K562 (cell line): ENCODE results near the gene FAM184B. TPM values are rescaled to one million over a fixed set of nuclear protein-coding genes. Genes with fewer than 3 reads are reported as not detected.

Experiments used
- ATF4 ChIP-seq: fragments of 450-650 bp; formaldehyde crosslinking; IDR thresholded peaks from 2 replicates; pipeline ENCODE4 v1.4.0; 2022; ENCODE audit warnings: mild to moderate bottlenecking, moderate library complexity
- DIDO1 ChIP-seq: fragments of 450-650 bp; IDR thresholded peaks from 2 replicates; pipeline ENCODE4 v1.6.1; 2016; ENCODE audit warnings: low read depth, missing biosample characterization, missing genetic modification characterization
- GTF2F1 ChIP-seq: IDR thresholded peaks from 2 replicates; pipeline ENCODE4 v1.6.1; 2011; ENCODE audit warnings: low read depth, low read length, improper control_type of control experiment
- HDAC3 ChIP-seq: fragments of 450-650 bp; IDR thresholded peaks from 2 replicates; pipeline ENCODE4 v1.6.1; 2018; ENCODE audit warnings: borderline replicate concordance, mild to moderate bottlenecking, moderate library complexity; ENCODE audit not compliant: partially characterized antibody
- HNRNPK ChIP-seq: fragments of 200-400 bp; formaldehyde crosslinking; IDR thresholded peaks from one replicate; pipeline ENCODE4 v1.6.1; 2018; ENCODE audit warnings: mild to moderate bottlenecking, low read depth, low read length; ENCODE audit not compliant: poor library complexity, severe bottlenecking
- JUN ChIP-seq, 2 experiments: sonication (generic) in 1 of 2; formaldehyde crosslinking in 1 of 2; IDR thresholded peaks; 2 replicates each; pipeline versions ENCODE4 v1.6.1 to v1.8.0; 2012 to 2022; ENCODE audit warnings: borderline replicate concordance in 2 of 2, mild to moderate bottlenecking in 2 of 2, improper control_type of control experiment in 1 of 2, low read depth in 1 of 2, low read length in 1 of 2, missing genetic modification reagents in 1 of 2
- MYBL2 ChIP-seq, 2 experiments: fragments of 450-650 bp in 1 of 2; sonication (generic) in 1 of 2; formaldehyde crosslinking in 1 of 2; IDR thresholded peaks; 2 replicates each; pipeline versions ENCODE4 v1.6.1 to v1.8.1; 2017 to 2022; ENCODE audit warnings: borderline replicate concordance in 1 of 2, inconsistent platforms in 1 of 2, low read depth in 1 of 2, mild to moderate bottlenecking in 1 of 2, missing genetic modification reagents in 1 of 2, moderate library complexity in 1 of 2
- NFIX ChIP-seq: fragments of 250-450 bp; sonication (Bioruptor Pico); IDR thresholded peaks from 2 replicates; pipeline ENCODE4 v1.4.0; 2020; ENCODE audit warnings: low read depth, mild to moderate bottlenecking, moderate library complexity
- OTX1 ChIP-seq: fragments of 450-650 bp; formaldehyde crosslinking; IDR thresholded peaks from 2 replicates; pipeline ENCODE4 v1.4.0; 2022; ENCODE audit warnings: mild to moderate bottlenecking
- PATZ1 ChIP-seq: fragments of 250-450 bp; sonication (Bioruptor Pico); IDR thresholded peaks from 2 replicates; pipeline ENCODE4 v1.5.0; 2020; ENCODE audit warnings: mild to moderate bottlenecking, borderline replicate concordance
- RBBP5 ChIP-seq: fragments of 200-600 bp; sonication (generic); IDR thresholded peaks from 2 replicates; pipeline ENCODE4 v1.6.1; 2012; ENCODE audit warnings: borderline replicate concordance, mild to moderate bottlenecking, low read length, control low read depth, inconsistent platforms; ENCODE audit not compliant: insufficient read depth, poor library complexity, severe bottlenecking
- SMAD3 ChIP-seq: fragments of 450-650 bp; formaldehyde crosslinking; conservative IDR thresholded peaks from 2 replicates; pipeline ENCODE4 v1.4.0; 2020; ENCODE audit warnings: mild to moderate bottlenecking
- SNRNP70 ChIP-seq: fragments of 200-400 bp; formaldehyde crosslinking; optimal IDR thresholded peaks from 2 replicates; pipeline ENCODE3; 2017; ENCODE audit warnings: low read depth, low read length
- YY1 ChIP-seq, 3 experiments: IDR thresholded peaks; 2 replicates each; pipeline ENCODE4 v1.6.1; 2011; ENCODE audit warnings: low read length in 2 of 3, mild to moderate bottlenecking in 2 of 3, moderate library complexity in 2 of 3, borderline replicate concordance in 1 of 3, control low read depth in 1 of 3, low read depth in 1 of 3; ENCODE audit not compliant: insufficient read depth in 3 of 3, insufficient replicate concordance in 2 of 3, control insufficient read depth in 1 of 3, insufficient read length in 1 of 3; ENCODE audit errors: extremely low read depth in 1 of 3
- ZFP36 ChIP-seq: fragments of 150-350 bp; IDR thresholded peaks from 2 replicates; pipeline ENCODE4 v1.6.1; 2018; ENCODE audit warnings: low read length, low read depth; ENCODE audit not compliant: partially characterized antibody
- ZFX ChIP-seq: sonication (generic); formaldehyde crosslinking; IDR thresholded peaks from 2 replicates; pipeline ENCODE4 v1.8.0; 2022; ENCODE audit warnings: mild to moderate bottlenecking, missing genetic modification reagents, moderate library complexity
- ZNF280A ChIP-seq: fragments of 450-650 bp; IDR thresholded peaks from 2 replicates; pipeline ENCODE4 v1.6.1; 2018; ENCODE audit warnings: mild to moderate bottlenecking, low read depth; ENCODE audit not compliant: partially characterized antibody
- ZNF79 ChIP-seq: fragments of 250-450 bp; sonication (Bioruptor Pico); IDR thresholded peaks from 2 replicates; pipeline ENCODE4 v1.4.0; 2020; ENCODE audit warnings: low read depth, mild to moderate bottlenecking, moderate library complexity
- polyA plus RNA-seq, 8 experiments: library from polyadenylated mRNA; depleted of rRNA in 4 of 8; stranded (reverse) in 5 of 8; unstranded in 3 of 8; fragments of >200 nt; fragmentation: Nextera tagmentation in 2 of 8; fragmentation: Illumina TruSeq in 1 of 8; extraction: Ambion mirVana in 2 of 8; extraction: Trizol in 1 of 8; gene quantifications; 2 replicates each; pipeline versions ENCODE4 v1.2.1 to v1.2.3, GENCODE V29; 2011 to 2014; ENCODE audit warnings: inconsistent platforms in 1 of 8, missing spikeins in 1 of 8
- total RNA-seq, 7 experiments: library from RNA; depleted of rRNA in 6 of 7; stranded (reverse); fragments of >200 nt in 6 of 7; fragmentation: Illumina TruSeq in 2 of 7; extraction: Trizol in 2 of 7; gene quantifications; 2 replicates each; pipeline versions ENCODE4 v1.2.1 to v1.2.3, GENCODE V29; 2011 to 2021; ENCODE audit warnings: low replicate concordance in 1 of 7

Gene FAM184B
- total and polyA plus RNA-seq, 9 of the 15 experiments (the other 6 are each of a cell fraction or from before 2014, with no cell fraction given) = not detected

- TF ChIP-seq SMAD3 (CRISPR knock-in tag) (no peak), GTF2F1 (peak; percentile 82; the same call in 1 of the 2 replicates), PATZ1 (no peak), HNRNPK (no peak), ZFX (peak; percentile 98), RBBP5 (peak; percentile 75), MYBL2 (IDR thresholded peaks at IDR 0.05; ENCODE audit: low read depth) (peak; percentile 97), MYBL2 (CRISPR knock-in tag; IDR thresholded peaks at IDR 0.05; ENCODE audit: borderline replicate concordance) (peak; percentile 91; the same call in 1 of the 2 replicates), OTX1 (CRISPR knock-in tag) (no peak), NFIX (CRISPR knock-in tag) (0 out of 2 replicates have a peak, but pooled peaks have one; percentile 12), JUN (IDR thresholded peaks at IDR 0.05; ENCODE audit: borderline replicate concordance, low read depth, low read length) (no peak), JUN (CRISPR knock-in tag; IDR thresholded peaks at IDR 0.05; ENCODE audit: borderline replicate concordance) (0 out of 2 replicates have a peak, but pooled peaks have one; percentile 7), HDAC3 (peak; percentile 83), DIDO1 (tag) (no peak), SNRNP70 (no peak), ZNF280A (no peak), ATF4 (CRISPR knock-in tag) (no peak), ZNF79 (no peak), ZFP36 (no peak), YY1 (IDR thresholded peaks at IDR 0.05; ENCODE audit: borderline replicate concordance in 1 of 3, control insufficient read depth in 1 of 3, extremely low read depth in 1 of 3, insufficient read depth in 3 of 3, insufficient read length in 1 of 3, insufficient replicate concordance in 2 of 3, low read depth in 1 of 3, low read length in 2 of 3) (peak in 2 of 3 experiments; percentile 5 to 23)
Observed at GRCh38 chr4:17810260-17811077, 29.0 kb upstream of the FAM184B start, which contains the start of the genes DCAF16 and NCAPG (continued).
